GM10847 (cell line): ENCODE results near the gene TRIM31.

Experiments used
- POLR2A ChIP-seq: IDR thresholded peaks from 2 replicates; pipeline ENCODE4 v1.6.1; 2011; ENCODE audit not compliant: insufficient read length; ENCODE audit errors: extremely low read depth

TRIM31 gene

GRCh38 chr6:30152910-30153610 is 40.2 kb upstream of the TRIM31 start:
- TF ChIP-seq POLR2A, result no peak

GRCh38 chr6:30152016-30152673 is 39.3 kb upstream of the TRIM31 start:
- no peak for TF ChIP-seq POLR2A

- no peak for TF ChIP-seq POLR2A
Measured at GRCh38 chr6:30151580-30151979, 38.7 kb upstream of the TRIM31 start.

GRCh38 chr6:30150671-30151395 is 37.9 kb upstream of the TRIM31 start:
- no peak for TF ChIP-seq POLR2A

GRCh38 chr6:30149858-30150550 is 37.1 kb upstream of the TRIM31 start:
- TF ChIP-seq POLR2A, result no peak

GRCh38 chr6:30149234-30149633 is 36.3 kb upstream of the TRIM31 start:
- TF ChIP-seq POLR2A, result no peak

GRCh38 chr6:30147096-30147495 is 34.2 kb upstream of the TRIM31 start:
- TF ChIP-seq POLR2A, result no peak

- TF ChIP-seq POLR2A, result no peak
Measured at GRCh38 chr6:30145818-30146217, 32.9 kb upstream of the TRIM31 start.

GRCh38 chr6:30144811-30145210 is 31.9 kb upstream of the TRIM31 start:
- TF ChIP-seq POLR2A, result no peak

- TF ChIP-seq POLR2A, result no peak
Measured at GRCh38 chr6:30143780-30144179, 30.9 kb upstream of the TRIM31 start.

- no peak for TF ChIP-seq POLR2A
Measured at GRCh38 chr6:30142665-30143064, 29.8 kb upstream of the TRIM31 start.

GRCh38 chr6:30136570-30137286 is 23.8 kb upstream of the TRIM31 start:
- no peak for TF ChIP-seq POLR2A

GRCh38 chr6:30135757-30136156 is 22.9 kb upstream of the TRIM31 start, which contains the start of gene TRIM40:
Gene TRIM40, plus strand, starts transcription at chr6:30136140. Its CDS starts 897 bp downstream, at chr6:30137037.
- no peak for TF ChIP-seq POLR2A

- no peak for TF ChIP-seq POLR2A
Measured at GRCh38 chr6:30135147-30135546, 22.3 kb upstream of the TRIM31 start.
